HG03139 (cell line): ENCODE data around the gene MKNK2.

ENCODE experiments used
- ATAC-seq: cut with Tn5 transposase; IDR thresholded peaks from one replicate; pipeline ENCODE4 v1.9.1; 2021; ENCODE audit not compliant: unreplicated experiment

The MKNK2 gene

DNA sequence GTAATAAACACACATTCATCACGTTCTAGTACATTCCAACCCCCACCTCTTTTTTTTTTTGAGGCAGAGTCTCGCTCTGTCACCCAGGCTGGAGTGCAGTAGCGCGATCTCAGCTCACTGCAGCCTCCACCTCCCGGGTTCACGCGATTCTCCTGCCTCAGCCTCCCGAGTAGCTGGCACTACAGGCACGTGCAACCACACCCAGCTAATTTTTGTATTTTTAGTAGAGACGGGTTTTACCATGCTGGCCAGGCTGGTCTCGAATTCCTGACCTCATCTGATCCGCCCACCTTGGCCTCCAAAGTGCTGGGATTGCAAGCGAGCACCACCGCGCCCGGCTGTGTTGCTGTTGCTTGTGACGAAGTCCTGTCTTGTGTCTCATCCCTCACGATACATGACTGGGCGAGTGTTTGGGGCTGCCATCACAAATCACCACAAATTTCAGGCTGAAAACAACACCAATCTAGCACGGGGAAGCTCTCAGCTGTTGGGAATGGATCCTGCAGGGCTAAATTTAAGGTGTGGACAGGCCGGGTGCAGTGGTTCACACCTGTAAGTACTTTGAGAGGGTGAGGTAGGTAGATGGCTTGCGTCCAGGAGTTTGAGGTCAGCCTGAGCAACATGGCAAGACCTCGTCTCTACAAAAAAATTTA lies 29.4 kb upstream of the MKNK2 start:
- no peak for ATAC-seq

DNA sequence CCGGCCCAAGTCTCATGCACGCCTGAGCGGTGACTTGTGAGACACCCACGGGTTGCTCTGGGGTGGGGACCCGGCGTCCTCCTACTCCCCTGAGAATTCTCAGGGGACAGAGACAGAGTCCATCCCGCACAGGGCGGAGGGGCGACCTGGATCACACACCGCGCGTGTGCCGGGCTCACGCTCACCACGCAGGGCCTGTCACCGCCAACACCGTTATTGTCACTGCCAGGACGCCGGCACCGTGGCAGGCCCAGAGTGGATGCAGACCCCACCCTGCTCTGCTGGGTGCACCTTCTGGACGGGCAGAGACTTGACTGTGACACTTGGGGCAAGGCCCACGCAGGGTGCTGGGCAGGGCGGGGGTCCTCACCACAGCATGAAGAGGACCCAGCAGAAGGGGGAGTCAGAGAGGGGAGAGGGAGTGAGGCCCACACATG lies 28.8 kb upstream of the MKNK2 start:
- no peak for ATAC-seq

DNA sequence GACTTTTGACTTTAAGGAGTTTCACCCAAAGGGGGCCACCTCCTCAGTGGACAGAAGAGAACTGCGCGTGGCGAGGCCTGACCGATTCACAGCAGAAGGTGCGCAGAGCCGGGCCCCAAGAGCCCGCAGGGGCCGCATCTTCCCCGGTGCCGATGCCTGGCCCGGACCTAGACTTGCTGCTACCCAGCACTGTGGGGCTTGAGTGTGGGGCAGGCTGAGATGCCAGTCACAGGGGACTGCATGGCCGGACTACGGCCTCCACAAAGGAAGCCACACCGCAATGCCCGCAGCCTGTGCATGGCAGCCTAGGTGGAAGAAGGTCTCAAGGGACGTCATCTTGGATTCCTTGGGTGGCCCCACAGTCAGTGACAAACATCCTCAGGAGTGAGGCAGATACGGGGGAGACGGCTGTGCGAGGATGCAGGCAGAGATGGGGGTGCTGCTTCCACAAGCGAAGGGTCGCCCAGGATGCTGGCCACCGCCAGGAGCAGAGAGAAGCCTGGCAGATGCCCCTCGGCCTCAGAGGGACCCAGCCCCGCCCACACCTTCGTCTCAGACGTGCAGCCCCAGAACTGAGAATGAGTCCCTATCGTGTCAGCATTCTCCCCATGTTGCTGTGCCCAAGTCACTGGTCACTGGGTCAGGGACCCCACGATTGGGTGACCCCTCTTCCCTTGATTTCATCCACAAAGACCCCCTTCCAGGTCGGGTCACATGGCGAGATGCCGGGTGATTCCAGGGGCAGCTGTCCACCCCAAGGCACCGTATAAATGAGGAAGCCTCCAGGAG lies 28.2 kb upstream of the MKNK2 start:
- no peak for ATAC-seq

DNA sequence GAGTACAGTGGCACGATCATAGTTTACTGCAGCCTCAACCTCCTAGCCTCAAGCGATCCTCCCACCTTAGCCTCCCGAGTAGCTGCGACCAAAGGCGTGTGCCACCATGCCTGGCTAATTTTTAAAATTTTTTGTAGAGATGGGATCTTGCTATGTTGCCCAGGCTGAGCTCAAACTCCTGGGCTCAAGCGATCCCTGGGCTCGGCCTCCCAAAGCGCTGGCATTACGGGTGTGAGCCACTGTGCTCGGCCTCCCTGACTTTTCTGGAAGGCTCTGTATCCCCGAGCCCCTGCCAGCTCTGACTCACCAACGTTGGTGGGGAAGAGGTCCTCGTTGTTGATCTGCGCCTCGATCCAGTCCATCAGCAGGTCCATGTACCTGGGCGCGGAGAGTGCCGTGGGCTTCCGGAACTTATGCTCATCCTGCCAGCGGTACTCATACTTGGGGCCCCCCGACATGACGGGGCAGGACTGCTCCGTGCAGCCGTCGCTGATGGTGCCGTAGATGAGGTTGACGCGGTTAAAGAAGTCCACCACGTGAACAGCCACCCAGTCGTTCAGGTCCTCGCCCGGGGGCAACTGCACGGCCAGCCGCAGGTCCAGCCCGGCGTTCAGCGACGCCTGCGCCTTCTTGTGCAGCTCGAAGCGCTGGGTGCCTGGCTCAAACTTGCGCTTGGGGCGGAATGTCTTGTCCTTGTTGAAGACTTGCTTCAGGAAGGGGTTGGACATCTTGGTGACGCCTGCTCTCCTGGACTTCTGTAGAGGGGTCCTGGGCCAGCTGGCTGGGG lies 27.0 kb upstream of the MKNK2 start:
- no peak for ATAC-seq

DNA sequence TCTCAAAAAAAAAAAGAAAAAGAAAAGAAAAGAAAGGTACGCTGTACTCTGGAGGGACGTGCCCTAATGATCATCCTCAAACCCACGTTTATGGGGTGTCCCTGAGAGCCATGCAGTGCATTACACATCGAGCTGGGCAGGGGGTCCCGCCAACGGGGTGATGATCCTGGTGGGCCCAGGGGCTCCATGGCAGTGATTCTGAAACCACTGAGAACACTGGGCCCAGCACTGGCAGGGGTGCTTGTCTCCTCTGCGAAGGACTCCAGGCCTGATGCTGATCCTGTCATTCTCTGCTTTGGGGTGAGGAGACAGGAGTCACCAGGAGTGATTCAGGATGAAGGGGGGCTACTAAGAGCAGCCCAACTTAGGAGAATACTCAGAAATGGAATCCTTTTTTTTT lies 26.4 kb upstream of the MKNK2 start:
- ATAC-seq: no peak

DNA sequence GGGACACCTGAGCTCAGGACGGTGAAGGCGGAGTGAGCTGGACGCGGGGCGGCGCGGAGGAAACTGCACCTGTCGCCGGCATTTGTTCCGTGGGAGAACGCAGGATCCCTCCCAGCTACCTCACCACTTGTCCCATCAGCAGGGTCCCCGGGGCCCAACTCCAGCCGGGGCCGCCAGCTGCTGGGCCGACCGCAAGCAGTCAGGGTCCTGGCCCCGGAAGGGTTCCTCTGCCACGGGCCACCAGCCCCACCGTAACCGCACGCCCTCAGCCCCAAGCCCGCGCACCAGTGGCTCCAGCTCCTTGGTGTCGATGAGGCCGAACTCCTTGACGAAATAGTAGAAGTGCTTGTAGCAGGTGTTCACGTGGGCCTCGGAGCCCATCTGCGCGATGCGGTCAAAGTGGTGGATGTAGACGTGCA lies 25.5 kb upstream of the MKNK2 start:
- ATAC-seq: no peak

DNA sequence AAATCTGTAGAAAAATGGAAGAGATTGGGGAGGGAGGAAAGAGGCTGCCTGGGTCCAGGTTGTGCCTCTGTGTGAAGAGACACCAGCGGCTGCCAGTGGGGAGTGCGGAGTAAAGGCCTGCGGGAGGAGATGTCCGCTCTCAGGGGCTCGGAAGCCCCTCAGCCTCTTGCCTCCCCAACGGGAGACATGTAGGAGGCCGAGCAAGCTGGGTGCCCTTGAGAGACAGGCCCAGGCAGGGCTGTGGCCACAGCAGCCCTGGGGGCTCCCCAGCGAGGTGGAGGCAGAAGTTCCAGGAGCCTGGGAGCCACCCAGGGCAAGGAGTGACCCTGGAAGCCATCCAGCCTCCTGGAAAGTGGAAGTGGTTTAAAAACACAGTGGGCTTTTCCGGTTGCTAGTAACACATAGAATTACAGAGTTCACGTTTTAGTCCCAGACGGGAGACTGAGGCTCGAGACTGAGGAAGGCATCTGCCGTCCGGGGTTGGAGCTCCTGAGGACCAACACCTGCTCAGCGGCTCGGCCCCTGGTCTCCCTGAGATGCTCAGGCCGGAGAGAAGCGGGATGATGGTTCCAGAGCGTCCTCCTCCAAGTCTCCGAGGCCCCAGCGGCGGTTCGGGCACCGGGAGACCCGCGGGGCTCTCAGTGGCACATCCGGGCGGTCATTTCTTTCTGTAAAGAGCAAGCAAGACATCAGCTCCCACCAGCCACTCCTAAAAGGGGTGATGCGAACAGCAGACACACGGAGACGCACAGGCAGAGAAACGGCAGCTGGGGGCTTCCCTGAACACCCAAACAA lies 21.9 kb upstream of the MKNK2 start:
- ATAC-seq: no peak

DNA sequence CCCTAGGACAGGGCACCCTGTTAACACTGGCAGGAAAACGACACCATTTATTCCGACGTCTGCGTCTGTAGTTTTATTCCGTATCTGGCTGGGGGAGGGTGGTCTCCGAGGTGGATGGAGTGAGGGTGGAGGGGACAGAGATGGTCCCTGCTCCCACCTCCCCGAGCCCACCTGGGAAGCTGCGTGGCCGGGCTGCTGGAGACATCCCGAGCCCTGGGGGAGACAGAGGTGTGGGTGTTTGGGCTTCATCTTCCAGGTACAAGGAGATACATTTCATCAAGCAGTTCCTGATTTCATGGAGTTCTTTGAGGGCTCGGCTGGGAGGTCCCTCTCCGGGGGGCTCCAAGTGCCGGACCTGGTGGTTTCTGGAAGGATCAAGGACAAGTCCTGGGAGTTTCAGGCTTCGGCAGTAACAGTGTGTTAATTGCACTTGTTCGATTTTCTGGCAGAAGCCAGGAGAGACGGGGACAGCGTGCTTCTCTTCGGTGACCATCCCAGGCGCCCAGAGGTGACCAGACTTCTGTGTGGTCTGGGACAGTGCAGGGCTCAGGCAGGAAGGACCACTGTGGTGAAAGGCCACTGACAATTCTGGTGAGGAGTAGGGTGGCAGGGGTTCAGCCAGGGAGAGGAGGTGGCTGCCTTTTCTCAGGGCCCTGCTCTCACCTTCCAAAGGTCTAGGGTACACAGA lies 20.1 kb upstream of the MKNK2 start:
- ATAC-seq: no peak

DNA sequence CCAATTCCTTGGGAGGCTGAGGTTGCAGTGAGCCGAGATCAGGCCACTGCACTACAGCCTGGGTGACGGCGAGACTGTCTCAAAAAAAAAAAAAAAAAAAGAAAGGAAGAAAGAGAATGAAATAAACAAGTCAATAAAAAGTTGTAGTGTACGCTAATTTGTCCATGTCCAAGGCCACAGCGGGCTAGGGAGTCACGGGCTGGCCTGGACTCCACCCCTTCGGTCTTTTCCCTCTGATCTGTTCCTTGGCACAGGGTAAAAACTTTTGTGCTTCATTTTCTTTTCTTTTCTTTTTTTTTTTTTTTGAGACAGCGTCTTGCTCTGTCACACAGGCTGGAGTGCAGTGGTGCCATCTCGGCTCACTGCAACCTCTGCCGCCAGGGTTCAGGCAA lies 19.4 kb upstream of the MKNK2 start:
- ATAC-seq: no peak

DNA sequence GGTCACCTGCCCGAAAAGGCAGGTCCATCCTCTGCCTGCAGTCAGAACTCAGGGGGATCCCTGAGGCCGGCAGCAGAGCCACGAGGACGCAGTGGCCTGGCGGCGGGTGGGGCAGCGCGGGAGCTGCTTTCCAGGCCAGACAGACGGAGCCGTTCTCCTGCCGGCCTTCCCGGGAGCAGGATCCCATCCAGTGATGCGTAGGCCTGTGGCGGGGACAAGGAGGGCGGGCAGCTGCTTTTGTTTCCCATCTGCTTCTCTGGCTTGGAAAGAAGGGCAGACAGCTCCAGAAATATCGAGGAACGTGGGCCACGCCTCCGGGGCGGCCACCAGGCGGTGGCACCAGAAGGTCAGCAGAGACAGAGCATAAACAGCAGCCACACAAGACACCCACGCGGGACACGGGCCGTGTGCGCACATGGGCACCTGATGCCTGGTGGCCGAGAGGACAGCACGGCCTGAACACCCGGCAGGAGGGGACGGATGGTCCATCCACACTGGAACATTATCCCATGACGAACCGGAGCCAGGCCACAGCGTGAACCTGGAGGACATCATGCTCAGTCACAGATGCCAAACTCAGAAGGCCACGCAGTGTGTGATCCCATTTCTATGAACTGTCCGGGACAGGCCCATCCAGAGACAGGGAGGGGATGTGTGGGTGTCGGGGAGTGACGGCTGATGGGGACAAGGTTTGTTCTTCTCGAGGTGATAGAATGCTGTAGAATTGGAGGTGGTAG lies 13.9 kb upstream of the MKNK2 start:
- no peak for ATAC-seq

DNA sequence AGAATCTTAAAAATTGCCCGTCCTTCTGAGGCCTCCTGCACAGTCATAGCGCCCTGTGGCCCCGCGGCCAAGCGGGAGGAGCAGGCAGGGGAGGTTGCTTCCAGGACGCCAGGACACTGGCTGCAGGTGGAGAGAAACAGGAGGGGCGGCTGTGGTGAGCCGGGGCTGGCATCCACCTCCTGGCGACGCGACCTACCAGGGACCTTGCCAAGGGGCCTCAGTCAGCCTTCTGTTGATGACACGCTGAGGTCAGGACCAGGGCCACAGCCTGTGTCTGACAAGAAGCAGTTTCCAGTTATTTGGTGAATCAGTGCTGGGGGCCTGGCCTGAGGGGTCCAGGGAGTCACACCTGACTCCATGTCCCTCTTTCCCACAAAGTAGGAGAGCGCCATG lies 13.3 kb upstream of the MKNK2 start:
- no peak for ATAC-seq

DNA sequence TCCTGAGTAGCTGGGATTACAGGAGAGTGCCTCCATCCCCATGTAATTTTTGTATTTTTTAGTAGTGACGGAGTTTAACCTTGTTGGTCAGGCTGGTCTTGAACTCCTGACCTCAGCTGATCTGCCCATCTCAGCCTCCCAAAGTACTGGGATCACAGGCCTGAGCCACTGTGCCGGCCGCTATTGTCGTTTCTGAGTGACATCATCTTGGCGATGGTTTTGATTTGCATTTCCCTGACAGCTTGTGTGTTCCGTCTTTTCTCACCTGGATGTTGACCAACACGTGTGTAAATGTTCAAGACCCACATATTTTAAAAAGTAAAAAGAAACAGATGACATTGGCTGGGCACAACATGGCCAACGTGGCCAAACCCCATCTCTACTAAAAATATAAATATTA lies 12.8 kb upstream of the MKNK2 start:
- no peak for ATAC-seq

DNA sequence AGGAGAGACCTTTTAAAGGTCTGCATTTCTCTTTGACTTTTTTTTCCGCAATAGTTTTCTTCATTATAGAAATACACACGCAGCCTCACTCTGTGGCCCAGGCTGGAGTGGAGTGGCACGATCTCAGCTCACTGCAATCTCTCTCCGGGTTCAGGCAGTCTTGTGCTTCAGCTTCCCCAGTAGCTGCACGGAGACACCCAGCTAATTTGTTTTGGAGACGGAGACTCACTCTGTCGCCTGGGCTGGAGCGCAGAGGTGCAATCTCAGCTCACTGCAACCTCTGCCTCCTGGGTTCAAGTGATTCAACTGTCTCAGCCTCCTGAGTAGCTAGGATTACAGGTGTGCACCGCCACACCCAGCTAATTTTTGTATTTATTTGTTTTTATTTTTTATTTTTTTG lies 11.7 kb upstream of the MKNK2 start:
- no peak for ATAC-seq

DNA sequence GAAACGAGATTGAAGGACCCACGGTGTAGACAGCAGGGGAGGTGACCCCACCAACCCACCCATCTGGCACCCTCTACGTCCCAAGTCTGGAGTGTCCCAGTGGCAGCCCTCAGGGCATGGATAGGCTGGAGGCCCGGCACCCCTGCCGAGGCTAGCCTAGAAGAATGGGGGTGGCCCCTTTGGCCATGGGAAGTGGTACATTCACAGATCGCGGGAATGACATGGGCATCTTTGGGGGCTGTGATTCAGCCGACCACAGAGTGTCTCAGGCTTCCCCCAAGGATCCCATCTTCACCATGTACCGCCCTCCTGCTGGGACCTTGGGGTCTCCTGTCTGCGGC lies 11.3 kb upstream of the MKNK2 start:
- no peak for ATAC-seq

DNA sequence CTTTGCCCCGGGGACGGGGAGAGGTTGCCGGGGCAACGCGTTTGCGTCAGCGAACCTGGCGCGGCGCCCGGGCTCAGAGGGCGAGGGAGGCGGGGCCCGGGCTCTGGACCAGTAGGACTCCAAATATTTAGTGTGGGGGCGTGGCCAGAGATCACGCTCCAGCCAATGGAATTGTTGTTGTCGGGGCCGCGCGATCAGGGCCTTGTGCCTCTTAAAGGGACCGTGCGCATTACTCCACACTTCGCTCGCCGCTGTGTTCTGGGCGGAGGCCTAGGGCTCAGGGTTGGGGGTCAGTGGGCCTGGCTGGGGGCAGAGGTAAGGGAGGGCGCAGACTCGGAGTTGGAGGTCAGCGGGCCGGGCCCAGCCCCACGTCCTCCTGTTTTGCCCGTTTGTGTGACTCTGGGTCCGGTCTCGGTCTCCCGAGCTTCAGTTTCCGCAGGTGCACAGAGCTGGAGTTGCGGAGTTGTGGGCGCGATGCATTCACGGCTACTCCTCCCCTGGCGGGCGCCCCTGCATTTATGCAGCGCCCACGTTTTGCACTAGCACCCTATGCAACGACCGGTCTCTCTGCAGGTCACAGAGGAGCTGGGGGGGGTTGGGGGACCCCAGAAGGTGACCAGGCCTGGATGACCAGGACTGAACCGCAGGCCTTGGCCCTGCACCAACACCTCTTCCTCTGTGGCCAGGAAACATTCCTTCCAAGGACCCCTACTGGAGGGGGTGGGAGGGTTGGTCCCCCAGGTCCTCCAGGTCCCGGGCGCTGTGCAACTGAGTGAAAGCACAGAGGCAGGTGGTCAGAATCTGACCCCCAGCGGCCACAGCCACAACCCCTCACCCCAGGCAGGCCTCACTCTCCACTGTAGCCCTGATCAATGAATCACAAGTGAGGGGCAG lies 10.7 kb upstream of the MKNK2 start:
- ATAC-seq: peak; percentile 80

DNA sequence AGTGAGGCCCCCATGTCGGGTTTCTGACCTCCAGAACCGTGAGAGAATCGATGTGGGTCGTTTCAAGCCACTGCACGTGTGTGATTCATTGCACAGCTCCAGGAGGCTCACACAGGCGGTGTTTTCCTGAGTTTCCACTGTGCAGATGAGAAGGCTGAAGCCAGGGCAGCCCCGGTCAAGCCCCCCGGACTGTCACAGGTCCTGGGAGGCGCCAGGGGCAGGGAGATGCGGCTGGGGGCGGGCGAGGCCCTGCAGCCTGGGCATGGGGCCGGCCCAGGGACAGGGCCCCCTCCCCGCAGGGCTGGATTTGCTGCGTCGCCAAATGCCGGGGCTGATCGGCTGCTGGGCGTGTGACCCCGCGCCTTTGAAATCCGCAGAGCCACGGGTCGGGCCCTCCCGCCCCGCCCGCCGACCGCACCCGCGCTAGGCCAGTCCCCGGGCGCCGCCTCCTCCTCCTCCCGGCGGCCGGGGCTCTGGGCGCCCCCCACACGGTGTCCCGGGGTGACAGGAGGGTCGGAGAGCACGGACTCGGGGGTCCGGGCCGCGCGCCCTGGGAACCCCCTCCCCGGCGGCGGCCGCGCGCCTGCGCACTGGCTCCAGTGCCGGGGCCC lies 9.9 kb upstream of the MKNK2 start:
- ATAC-seq: peak; percentile 23

DNA sequence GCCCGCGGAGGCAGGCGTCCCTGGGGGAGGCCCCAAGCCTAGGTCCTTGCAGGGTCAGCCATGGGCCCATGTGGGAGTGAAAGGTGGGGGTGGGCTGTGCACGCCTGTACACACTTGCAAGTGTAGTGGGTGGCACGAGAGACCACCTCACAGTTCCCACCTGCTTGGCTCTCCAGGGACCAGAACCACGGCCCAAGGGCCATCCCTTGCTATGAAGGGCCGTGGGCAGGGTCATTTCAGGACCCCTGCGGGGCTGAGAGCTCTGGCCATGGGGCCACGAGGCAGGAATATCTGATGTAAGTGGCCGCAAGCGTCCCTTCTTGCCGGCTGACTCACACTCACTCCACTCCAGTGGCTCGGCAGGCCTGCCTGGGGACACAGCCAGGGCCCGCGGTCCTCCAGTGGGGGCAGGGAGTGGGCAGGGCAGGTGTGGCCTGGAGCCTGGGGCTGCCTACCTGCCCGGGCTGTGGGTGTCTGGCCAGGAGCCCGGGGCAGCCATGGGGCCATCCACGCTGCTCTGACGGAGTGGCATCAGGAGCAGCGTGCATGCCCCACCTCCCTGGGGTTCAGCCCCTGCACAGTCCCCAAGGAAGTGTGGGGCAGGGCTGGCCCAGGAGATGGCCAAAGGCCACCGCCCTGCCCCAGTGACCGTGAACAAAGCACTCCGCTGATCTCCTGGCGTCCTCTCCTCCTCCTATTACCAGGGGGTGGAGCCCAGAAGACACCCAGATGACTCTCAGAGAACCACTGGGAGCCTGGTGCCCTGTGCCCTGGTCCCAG lies 8.6 kb upstream of the MKNK2 start:
- no peak for ATAC-seq
